ENCODE data around the gene DRAP1.
"Not testable (repeated sequence)": the region's sequence is repeated elsewhere in the genome, so short reads cannot be mapped to it uniquely, and the experiment has no call there.

The DRAP1 gene

DNA sequence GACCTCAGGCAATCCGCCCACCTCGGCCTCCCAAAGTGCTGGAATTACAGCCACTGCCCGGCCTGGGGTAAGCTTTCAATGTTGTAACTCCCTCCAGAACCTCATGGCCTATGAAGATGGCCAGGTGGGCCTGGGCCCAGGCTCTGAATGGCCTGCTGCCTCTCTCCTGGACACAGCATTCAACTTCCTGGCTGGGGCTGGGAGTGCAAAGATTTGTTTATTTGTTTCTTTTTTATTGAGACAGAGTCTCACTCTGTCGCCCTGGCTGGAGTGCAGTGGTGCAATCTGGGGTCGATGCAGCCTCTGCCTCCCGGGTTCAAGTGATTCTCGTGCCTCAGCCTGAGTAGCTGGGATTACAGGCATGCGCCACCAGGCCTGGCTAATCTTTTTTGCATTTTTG lies 25.5 kb downstream of the DRAP1 start:
- H3K27ac ChIP-seq, result no peak overlapping the region

DNA sequence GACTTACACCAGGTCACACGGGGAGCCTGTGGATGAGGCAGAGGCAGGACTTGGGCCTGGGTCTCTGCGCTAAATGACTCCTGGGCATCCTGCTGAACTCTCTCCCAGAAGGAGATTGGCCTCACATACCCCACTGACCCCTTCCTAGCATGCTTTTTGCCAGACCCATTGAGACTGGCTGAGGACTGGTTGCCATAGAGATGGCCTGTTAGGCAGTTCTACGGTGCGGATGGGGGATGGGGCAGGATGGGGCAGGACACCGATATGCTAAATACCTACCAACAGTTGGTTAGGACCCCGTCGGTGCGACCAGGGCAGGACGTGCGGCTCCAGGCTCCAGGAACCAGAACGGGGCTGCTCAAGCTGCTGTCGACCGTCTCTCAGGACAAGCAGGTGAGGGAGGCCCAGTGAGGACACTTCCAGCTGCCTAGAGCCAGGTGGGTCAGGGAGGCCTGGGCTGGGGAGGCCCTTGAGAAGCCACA lies 26.2 kb downstream of the DRAP1 start, which contains the start of gene TSGA10IP:
Gene TSGA10IP, plus strand, starts transcription at position 51 of the 482 bp plus-strand sequence. Its CDS starts 196 bp downstream, at position 247.
- H3K27ac ChIP-seq, result no peak within 1 kb of the TSS
- DNase-seq (ENCODE audit: low read depth, low spot score), result no peak
- no peak within 1 kb of the TSS for H3K4me3 ChIP-seq
- TF ChIP-seq EZH2 (IDR thresholded peaks at IDR 0.05) (no peak), POLR2AphosphoS5 (IDR thresholded peaks at IDR 0.05; ENCODE audit: borderline replicate concordance, low read depth, low read length) (no peak), FOXP2 (optimal IDR thresholded peaks at IDR 0.05; ENCODE audit: control extremely low read depth, extremely low read length, insufficient read depth) (no peak)
- H3K36me3 ChIP-seq (ENCODE audit: insufficient read depth, low read length), result no peaks in the 10 kb centered on the region
- H3K9ac ChIP-seq (ENCODE audit: insufficient read length), result no peak within 1 kb of the TSS
- H3K9me3 ChIP-seq (ENCODE audit: low read depth, low read length), result no peaks in the 10 kb centered on the region

More for the DNA sequence above, 25.5 kb downstream of the DRAP1 start:
- Histone ChIP-seq H3K9me3 (ENCODE audit: low read depth, low read length) (no peaks in the 10 kb centered on the region), H3K9ac (ENCODE audit: insufficient read length) (no peak overlapping the region), H3K36me3 (ENCODE audit: insufficient read depth, low read length) (no peaks in the 10 kb centered on the region), H3K4me3 (no peak overlapping the region)
- no peak for TF ChIP-seq POLR2AphosphoS5 (IDR thresholded peaks at IDR 0.05; ENCODE audit: borderline replicate concordance, low read depth, low read length)
- no peak for TF ChIP-seq FOXP2 (optimal IDR thresholded peaks at IDR 0.05; ENCODE audit: control extremely low read depth, extremely low read length, insufficient read depth)
- no peak for TF ChIP-seq EZH2 (IDR thresholded peaks at IDR 0.05)
- no peak for DNase-seq (ENCODE audit: low read depth, low spot score)

DNA sequence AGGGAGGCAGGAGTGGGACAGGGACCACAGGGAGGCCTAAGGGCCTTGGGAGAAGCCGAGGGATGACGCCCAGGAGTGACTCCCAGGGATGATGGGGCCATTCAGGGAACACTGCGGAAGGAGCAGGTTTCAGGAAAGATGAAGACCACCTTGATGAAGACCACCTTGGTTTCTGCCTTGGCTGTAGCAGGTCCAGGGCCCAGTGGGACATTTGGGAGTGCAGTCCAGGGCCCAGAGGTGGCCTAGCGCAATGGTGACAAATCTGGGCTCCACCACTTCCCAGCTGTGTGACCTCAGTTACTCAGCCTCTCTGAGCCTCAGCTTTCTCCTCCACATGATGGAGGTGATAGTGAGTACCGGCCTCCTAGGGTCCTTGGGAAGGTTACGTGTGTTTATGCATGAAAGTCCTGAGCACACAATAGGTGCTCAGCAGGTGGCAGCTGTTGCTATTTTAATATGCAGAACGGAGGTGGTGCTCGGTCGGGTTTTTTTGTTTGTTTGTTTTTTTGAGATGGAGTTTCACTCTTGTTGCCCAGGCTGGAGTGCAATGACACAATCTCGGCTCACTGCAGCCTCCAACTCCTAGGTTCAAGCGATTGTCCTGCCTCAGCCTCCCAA lies 26.8 kb downstream of the DRAP1 start:
- Histone ChIP-seq H3K9ac (ENCODE audit: insufficient read length) (no peak overlapping the region), H3K4me3 (no peak overlapping the region), H3K9me3 (ENCODE audit: low read depth, low read length) (no peaks in the 10 kb centered on the region), H3K36me3 (ENCODE audit: insufficient read depth, low read length) (no peaks in the 10 kb centered on the region), H3K27ac (no peak overlapping the region)
- DNase-seq (ENCODE audit: low read depth, low spot score), result no peak
- TF ChIP-seq POLR2AphosphoS5 (IDR thresholded peaks at IDR 0.05; ENCODE audit: borderline replicate concordance, low read depth, low read length), result no peak
- no peak for TF ChIP-seq FOXP2 (optimal IDR thresholded peaks at IDR 0.05; ENCODE audit: control extremely low read depth, extremely low read length, insufficient read depth)
- TF ChIP-seq EZH2 (IDR thresholded peaks at IDR 0.05), result no peak

DNA sequence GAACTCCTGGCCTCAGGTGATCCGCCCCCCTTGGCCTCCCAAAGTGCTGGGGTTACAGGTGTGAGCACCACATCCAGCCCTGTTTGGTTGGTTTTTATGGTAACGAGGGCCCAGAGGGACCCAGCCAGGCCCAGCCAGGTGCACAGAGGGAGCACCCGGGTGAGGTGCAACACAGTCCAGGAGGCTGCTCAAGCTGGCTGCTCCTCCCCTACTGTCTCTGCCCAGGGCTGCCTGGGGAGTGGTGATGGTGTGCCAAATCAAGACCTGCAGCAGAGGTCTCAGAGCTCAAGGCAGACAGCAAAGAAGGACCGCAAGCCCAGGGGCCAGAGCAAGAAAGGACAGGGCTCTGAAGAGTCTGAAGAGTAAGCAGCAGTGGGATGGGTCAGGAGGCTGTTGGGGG lies 27.4 kb downstream of the DRAP1 start:
- H3K27ac ChIP-seq, result no peak overlapping the region
- no peaks in the 10 kb centered on the region for H3K36me3 ChIP-seq (ENCODE audit: insufficient read depth, low read length)
- H3K4me3 ChIP-seq, result no peak overlapping the region
- DNase-seq (ENCODE audit: low read depth, low spot score), result no peak
- H3K9ac ChIP-seq (ENCODE audit: insufficient read length), result no peak overlapping the region
- H3K9me3 ChIP-seq (ENCODE audit: low read depth, low read length), result no peaks in the 10 kb centered on the region
- no peak for TF ChIP-seq POLR2AphosphoS5 (IDR thresholded peaks at IDR 0.05; ENCODE audit: borderline replicate concordance, low read depth, low read length)
- no peak for TF ChIP-seq FOXP2 (optimal IDR thresholded peaks at IDR 0.05; ENCODE audit: control extremely low read depth, extremely low read length, insufficient read depth)
- no peak for TF ChIP-seq EZH2 (IDR thresholded peaks at IDR 0.05)

DNA sequence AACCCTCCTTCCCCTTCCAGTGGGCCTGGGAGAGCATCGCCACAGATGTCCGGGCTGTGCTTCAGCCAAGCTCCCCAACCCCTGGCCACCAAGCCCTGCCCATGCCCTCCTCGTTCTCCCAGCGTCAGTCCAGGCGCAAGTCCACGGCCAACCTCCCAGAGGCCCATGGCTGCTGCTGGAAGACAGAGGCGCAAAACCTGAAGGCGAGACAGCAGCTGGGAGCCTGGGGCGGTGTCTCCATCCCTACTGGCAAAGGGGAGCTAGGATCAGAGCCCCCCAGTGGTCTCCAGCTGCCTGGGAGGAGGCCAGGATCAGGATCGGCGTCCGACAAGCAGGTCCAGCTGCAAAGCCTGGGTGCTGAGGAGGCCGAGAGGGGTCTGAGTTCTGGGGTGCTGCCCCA lies 27.9 kb downstream of the DRAP1 start:
- no peak overlapping the region for H3K27ac ChIP-seq
- no peaks in the 10 kb centered on the region for H3K36me3 ChIP-seq (ENCODE audit: insufficient read depth, low read length)
- no peak overlapping the region for H3K4me3 ChIP-seq
- H3K9ac ChIP-seq (ENCODE audit: insufficient read length), result no peak overlapping the region
- DNase-seq (ENCODE audit: low read depth, low spot score), result no peak
- TF ChIP-seq POLR2AphosphoS5 (IDR thresholded peaks at IDR 0.05; ENCODE audit: borderline replicate concordance, low read depth, low read length) (no peak), EZH2 (IDR thresholded peaks at IDR 0.05) (no peak), FOXP2 (optimal IDR thresholded peaks at IDR 0.05; ENCODE audit: control extremely low read depth, extremely low read length, insufficient read depth) (no peak)
- H3K9me3 ChIP-seq (ENCODE audit: low read depth, low read length), result no peaks in the 10 kb centered on the region

DNA sequence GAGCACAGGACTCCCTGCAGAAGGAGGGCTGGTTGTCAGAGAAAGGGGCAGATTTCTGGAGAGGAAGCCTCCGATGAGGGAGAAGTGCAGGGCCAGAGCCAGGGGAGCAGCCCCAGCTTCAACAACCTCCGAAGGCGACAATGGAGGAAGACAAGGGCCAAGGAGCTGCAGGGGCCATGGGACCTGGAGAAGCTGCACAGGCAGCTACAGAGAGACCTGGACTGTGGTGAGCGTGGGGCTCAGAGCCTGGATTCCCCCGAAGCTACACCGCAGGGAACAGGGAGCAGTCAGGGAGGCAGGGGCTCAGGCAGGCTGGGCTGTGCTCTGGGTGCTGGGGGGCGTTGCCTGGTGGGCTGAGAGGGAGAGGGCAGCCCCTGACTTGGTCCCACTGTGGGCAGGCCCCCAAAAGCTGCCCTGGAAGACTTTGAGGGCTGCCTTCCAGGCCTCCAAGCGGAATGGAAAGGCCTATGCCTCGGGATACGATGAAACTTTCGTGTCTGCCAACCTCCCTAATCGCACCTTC lies 28.4 kb downstream of the DRAP1 start:
- Histone ChIP-seq H3K27ac (no peak overlapping the region), H3K4me3 (no peak overlapping the region), H3K9ac (ENCODE audit: insufficient read length) (no peak overlapping the region), H3K9me3 (ENCODE audit: low read depth, low read length) (no peaks in the 10 kb centered on the region), H3K36me3 (ENCODE audit: insufficient read depth, low read length) (no peaks in the 10 kb centered on the region)
- TF ChIP-seq FOXP2 (optimal IDR thresholded peaks at IDR 0.05; ENCODE audit: control extremely low read depth, extremely low read length, insufficient read depth) (no peak), EZH2 (IDR thresholded peaks at IDR 0.05) (no peak)
- DNase-seq (ENCODE audit: low read depth, low spot score), result no peak

DNA sequence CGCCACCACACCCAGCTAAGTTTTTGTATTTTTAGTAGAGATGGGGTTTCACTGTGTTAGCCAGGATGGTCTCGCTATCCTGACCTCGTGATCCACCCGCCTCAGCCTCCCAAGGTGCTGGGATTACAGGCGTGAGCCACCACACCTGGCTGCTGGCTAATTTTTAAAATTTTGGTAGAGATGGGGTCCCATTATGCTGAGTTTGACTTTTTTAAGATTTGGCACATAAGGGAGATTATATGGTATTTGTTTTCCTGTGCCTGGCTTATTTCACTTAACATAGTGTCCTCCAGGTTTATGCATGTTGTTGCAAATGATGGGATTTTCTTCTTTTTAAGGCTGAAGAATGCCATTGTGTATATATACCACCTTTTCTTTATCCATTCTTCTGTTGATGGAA lies 31.5 kb downstream of the DRAP1 start:
- H3K9ac ChIP-seq (ENCODE audit: insufficient read length); H3K4me3 ChIP-seq; H3K36me3 ChIP-seq (ENCODE audit: insufficient read depth, low read length); H3K9me3 ChIP-seq (ENCODE audit: low read depth, low read length); H3K27ac ChIP-seq; DNase-seq (ENCODE audit: low read depth, low spot score): not testable (repeated sequence)

DNA sequence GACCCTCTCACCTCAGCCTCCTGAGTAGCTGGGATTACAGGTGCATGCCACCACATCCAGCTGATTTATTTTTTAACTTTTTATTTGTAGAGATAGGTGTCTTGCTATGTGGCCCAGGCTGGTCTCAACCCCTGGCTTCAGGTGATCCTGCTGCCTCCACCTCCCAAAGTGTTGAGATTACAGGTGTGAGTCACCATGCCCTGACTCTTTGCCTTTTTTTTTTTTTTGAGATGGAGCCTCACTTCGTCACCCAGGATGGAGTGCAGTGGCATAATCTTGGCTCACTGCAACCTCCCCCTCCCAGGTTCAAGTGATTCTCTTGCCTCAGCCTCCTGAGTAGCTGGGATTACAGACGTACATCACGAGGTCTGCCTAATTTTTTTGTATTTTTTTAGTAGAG lies 32.4 kb downstream of the DRAP1 start:
- H3K9ac ChIP-seq (ENCODE audit: insufficient read length); H3K27ac ChIP-seq; H3K4me3 ChIP-seq; H3K36me3 ChIP-seq (ENCODE audit: insufficient read depth, low read length); DNase-seq (ENCODE audit: low read depth, low spot score); H3K9me3 ChIP-seq (ENCODE audit: low read depth, low read length): not testable (repeated sequence)

DNA sequence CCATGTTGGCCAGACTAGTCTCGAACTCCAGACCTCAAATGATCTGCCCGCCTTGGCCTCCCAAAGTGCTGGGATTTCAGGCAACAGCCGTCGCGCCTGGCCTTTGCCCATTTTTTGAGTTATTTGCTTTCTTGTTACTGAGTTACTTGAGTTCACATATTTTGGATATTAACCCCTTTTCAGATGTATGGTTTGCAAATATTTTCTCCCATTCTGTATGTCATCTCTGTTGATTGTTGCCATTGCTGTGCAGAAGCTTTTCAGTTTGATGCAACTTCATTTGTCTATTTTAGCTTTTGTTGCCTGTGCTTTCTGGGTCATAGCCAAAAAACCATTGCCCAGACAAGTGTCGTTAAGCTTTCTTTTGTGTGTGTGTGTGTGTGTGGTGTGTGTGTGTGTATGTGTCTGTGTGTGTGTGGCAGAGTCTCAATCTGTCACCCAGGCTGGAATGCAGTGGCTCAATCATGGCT lies 32.9 kb downstream of the DRAP1 start:
- H3K9me3 ChIP-seq (ENCODE audit: low read depth, low read length), result no peaks in the 10 kb centered on the region
- no peaks in the 10 kb centered on the region for H3K36me3 ChIP-seq (ENCODE audit: insufficient read depth, low read length)
- H3K4me3 ChIP-seq, result no peak overlapping the region
- DNase-seq (ENCODE audit: low read depth, low spot score), result no peak
- no peak overlapping the region for H3K9ac ChIP-seq (ENCODE audit: insufficient read length)
- no peak overlapping the region for H3K27ac ChIP-seq
- TF ChIP-seq POLR2AphosphoS5 (IDR thresholded peaks at IDR 0.05; ENCODE audit: borderline replicate concordance, low read depth, low read length) (no peak), FOXP2 (optimal IDR thresholded peaks at IDR 0.05; ENCODE audit: control extremely low read depth, extremely low read length, insufficient read depth) (no peak), EZH2 (IDR thresholded peaks at IDR 0.05) (no peak)

Data from SK-N-MC (cell line).